Panc1 (cell line): ENCODE data around the gene BNIP5. TPM values are rescaled to one million over a fixed set of nuclear protein-coding genes. Genes with fewer than 3 reads are reported as not detected.

Source experiments
- ATAC-seq: fragments of 200-7000 bp; cut with Tn5 transposase; 2 replicates; pipeline ENCODE4 v1.9.1; 2020; ENCODE audit warnings: mild to moderate bottlenecking, moderate library complexity
- BruUV-seq: library from RNA; stranded (reverse); fragments of 400-500 nt; replicated peaks from 2 replicates; lab custom pipeline; 2021; lab: Mats Ljungman, UMichigan
- CTCF ChIA-PET: fragments of 300-600 bp; sonication (Branson Sonifier 250); formaldehyde crosslinking; loops from one replicate; lab custom pipeline; 2022; ENCODE audit warnings: antibody characterized with exemption; lab: Charles Lee
- POLR2A ChIA-PET: fragments of 300-600 bp; sonication (Branson Sonifier 250); formaldehyde crosslinking; loops from one replicate; lab custom pipeline; 2022; ENCODE audit warnings: antibody characterized with exemption; lab: Charles Lee
- DNase-seq: peaks from one replicate; pipeline ENCODE4 v3.0.0-alpha.2; 2010; ENCODE audit warnings: low read depth, low spot score
- H3K27ac ChIP-seq: 2 replicates; pipeline ENCODE4 v1.5.1; 2011; ENCODE audit warnings: mild to moderate bottlenecking, low read length, inconsistent platforms
- H3K27me3 ChIP-seq: fragments of 200-500 bp; sonication (Bioruptor generic); 2 replicates; pipeline ENCODE4 v1.6.0; 2014; ENCODE audit warnings: low read length, inconsistent platforms; ENCODE audit not compliant: control insufficient read depth, insufficient read depth
- H3K36me3 ChIP-seq: fragments of 200-500 bp; sonication (Bioruptor generic); 2 replicates; pipeline ENCODE4 v1.5.1; 2014; ENCODE audit warnings: inconsistent platforms, mild to moderate bottlenecking, low read length, moderate library complexity; ENCODE audit not compliant: control insufficient read depth, insufficient read depth
- H3K4me1 ChIP-seq: 2 replicates; pipeline ENCODE4 v1.5.1; 2011; ENCODE audit warnings: inconsistent platforms, mild to moderate bottlenecking, low read length, moderate library complexity; ENCODE audit not compliant: control insufficient read depth, insufficient read depth
- H3K4me3 ChIP-seq, 2 experiments: 2 replicates each; pipeline ENCODE4 v1.5.1; 2011 to 2012; ENCODE audit warnings: low read depth in 2 of 2, low read length in 2 of 2, mild to moderate bottlenecking in 2 of 2, inconsistent platforms in 1 of 2, moderate library complexity in 1 of 2
- H3K9me3 ChIP-seq: fragments of 200-500 bp; sonication (Bioruptor generic); 2 replicates; pipeline ENCODE4 v1.5.1; 2014; ENCODE audit warnings: low read depth, mild to moderate bottlenecking, inconsistent platforms, low read length, moderate library complexity; ENCODE audit not compliant: control insufficient read depth, insufficient read depth
- CTCF ChIP-seq: fragments of 450-650 bp; IDR thresholded peaks from 2 replicates; pipeline ENCODE4 v1.5.1; 2017; ENCODE audit warnings: mild to moderate bottlenecking
- POLR2AphosphoS5 ChIP-seq: IDR thresholded peaks from 2 replicates; pipeline ENCODE4 v1.6.1; 2012; ENCODE audit warnings: mild to moderate bottlenecking, low read depth, low read length, moderate library complexity
- SIN3A ChIP-seq: IDR thresholded peaks from 2 replicates; pipeline ENCODE4 v1.6.1; 2012; ENCODE audit warnings: low read depth, mild to moderate bottlenecking, low read length, moderate library complexity, borderline replicate concordance; ENCODE audit not compliant: insufficient read depth
- TCF7L2 ChIP-seq: IDR thresholded peaks from 2 replicates; pipeline ENCODE4 v1.6.1; 2011; ENCODE audit warnings: mild to moderate bottlenecking, low read depth, low read length, inconsistent platforms
- in situ Hi-C: cut with HindIII; loops from 2 replicates; pipeline ENCODE4 v1.10.0; 2016; ENCODE audit warnings: low sequenced_read_pairs, low pct_unique_long_range_greater_than_20kb
- intact Hi-C: fragments of 100-400 bp; cut with micrococcal nuclease; formaldehyde crosslinking; loops from one replicate; pipeline ENCODE4 v1.10.0; 2022; ENCODE audit not compliant: unreplicated experiment
- total RNA-seq: library from RNA; stranded (reverse); gene quantifications from one replicate; pipeline ENCODE4 v1.2.1, GENCODE V29; 2021; ENCODE audit not compliant: unreplicated experiment
- TF ChIP-seq, protein P1 (sequence below), 2 experiments: IDR thresholded peaks; 2 replicates each; pipeline ENCODE4 v1.6.1; 2011 to 2012; ENCODE audit warnings: low read depth in 2 of 2, control low read depth in 1 of 2, low read length in 1 of 2, mild to moderate bottlenecking in 1 of 2, moderate library complexity in 1 of 2; ENCODE audit not compliant: insufficient read depth in 1 of 2

BNIP5 gene
- total RNA-seq, 1 experiment from 2014 or later: not detected

DNA sequence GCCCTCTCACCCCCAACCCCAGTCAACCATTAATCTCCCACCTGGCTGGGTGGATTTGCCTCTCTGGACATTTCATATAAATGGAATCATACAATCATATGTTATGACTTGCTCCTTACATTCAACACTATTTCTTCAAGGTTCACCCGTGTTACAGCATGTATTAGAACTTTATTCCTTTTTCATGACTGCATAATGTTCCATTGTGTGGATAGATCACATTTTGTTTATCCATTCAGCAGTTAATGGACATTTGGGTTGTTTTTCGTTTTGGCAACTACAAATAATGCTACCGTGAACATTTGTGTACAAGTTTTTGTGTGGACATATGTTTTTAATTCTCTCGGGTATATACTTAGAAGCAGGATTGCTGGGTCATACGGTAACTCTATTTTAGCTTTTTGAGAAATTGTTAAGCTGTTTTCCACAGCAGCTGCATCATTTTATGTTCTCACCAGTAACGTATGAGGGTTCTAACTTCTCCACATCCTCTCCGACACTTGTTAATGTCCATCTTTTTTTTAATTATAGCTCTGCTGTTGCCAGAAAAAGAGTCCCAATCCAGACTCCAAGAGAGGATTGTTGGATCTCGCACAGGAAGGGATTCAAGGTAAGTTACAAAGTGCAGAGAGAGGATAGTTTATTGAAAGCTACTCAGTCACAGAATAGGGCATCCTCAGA, 15.9 kb upstream of the BNIP5 start:
- H3K4me3 ChIP-seq: no peak overlapping the region
- H3K27ac ChIP-seq: no peak overlapping the region
- DNase-seq (no peak), ATAC-seq (no peak)
- ChIA-PET CTCF (no interaction called here), POLR2A (no interaction called here)
- H3K4me1 ChIP-seq: no peaks in the 10 kb centered on the region
- no peaks in the 10 kb centered on the region; the same call in 1 of the 2 replicates for H3K27me3 ChIP-seq
- no TSS peak for BruUV-seq
- intact Hi-C loops: no loop called here
- TF ChIP-seq TCF7L2 (no peak), CTCF (no peak), POLR2AphosphoS5 (no peak), SIN3A (no peak)
- TF ChIP-seq, protein P1, sequence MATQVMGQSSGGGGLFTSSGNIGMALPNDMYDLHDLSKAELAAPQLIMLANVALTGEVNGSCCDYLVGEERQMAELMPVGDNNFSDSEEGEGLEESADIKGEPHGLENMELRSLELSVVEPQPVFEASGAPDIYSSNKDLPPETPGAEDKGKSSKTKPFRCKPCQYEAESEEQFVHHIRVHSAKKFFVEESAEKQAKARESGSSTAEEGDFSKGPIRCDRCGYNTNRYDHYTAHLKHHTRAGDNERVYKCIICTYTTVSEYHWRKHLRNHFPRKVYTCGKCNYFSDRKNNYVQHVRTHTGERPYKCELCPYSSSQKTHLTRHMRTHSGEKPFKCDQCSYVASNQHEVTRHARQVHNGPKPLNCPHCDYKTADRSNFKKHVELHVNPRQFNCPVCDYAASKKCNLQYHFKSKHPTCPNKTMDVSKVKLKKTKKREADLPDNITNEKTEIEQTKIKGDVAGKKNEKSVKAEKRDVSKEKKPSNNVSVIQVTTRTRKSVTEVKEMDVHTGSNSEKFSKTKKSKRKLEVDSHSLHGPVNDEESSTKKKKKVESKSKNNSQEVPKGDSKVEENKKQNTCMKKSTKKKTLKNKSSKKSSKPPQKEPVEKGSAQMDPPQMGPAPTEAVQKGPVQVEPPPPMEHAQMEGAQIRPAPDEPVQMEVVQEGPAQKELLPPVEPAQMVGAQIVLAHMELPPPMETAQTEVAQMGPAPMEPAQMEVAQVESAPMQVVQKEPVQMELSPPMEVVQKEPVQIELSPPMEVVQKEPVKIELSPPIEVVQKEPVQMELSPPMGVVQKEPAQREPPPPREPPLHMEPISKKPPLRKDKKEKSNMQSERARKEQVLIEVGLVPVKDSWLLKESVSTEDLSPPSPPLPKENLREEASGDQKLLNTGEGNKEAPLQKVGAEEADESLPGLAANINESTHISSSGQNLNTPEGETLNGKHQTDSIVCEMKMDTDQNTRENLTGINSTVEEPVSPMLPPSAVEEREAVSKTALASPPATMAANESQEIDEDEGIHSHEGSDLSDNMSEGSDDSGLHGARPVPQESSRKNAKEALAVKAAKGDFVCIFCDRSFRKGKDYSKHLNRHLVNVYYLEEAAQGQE (IDR thresholded peaks at IDR 0.05; ENCODE audit: insufficient read depth in 1 of 2, low read depth in 2 of 2, low read length in 1 of 2): no peak
- H3K36me3 ChIP-seq: no peaks in the 10 kb centered on the region
- in situ Hi-C loops: no loop called here
- no peaks in the 10 kb centered on the region for H3K9me3 ChIP-seq

GRCh38 chr6:36350681-36351571, 14.2 kb upstream of the BNIP5 start:
- POLR2A ChIA-PET: interaction anchor here (0.6 kb wide), 1 partner anchor 927 kb away, joined by 10 read pairs; no protein-coding TSS in a partner anchor

More at GRCh38 chr6:36350681-36351571, 14.2 kb upstream of the BNIP5 start:
- intact Hi-C loops: no loop called here
- Histone ChIP-seq H3K4me3 (no peak overlapping the region), H3K36me3 (no peaks in the 10 kb centered on the region), H3K27ac (no peak overlapping the region), H3K4me1 (no peaks in the 10 kb centered on the region), H3K27me3 (no peaks in the 10 kb centered on the region; the same call in 1 of the 2 replicates), H3K9me3 (no peaks in the 10 kb centered on the region)
- in situ Hi-C loops: no loop called here
- ATAC-seq: 0 out of 2 replicates have a peak, but pooled peaks have one; percentile 58
- CTCF ChIA-PET: no interaction called here
- TF ChIP-seq TCF7L2 (no peak), CTCF (no peak), SIN3A (no peak), POLR2AphosphoS5 (no peak)
- TF ChIP-seq, protein P1 (IDR thresholded peaks at IDR 0.05; ENCODE audit: insufficient read depth in 1 of 2, low read depth in 2 of 2, low read length in 1 of 2): no peak
- no peak for DNase-seq
- BruUV-seq: no TSS peak
